HepG2 (cell line): Measurements from ENCODE around the gene PPP2R2D.

Experiments
- FLYWCH1 ChIP-seq: sonication (generic); formaldehyde crosslinking; IDR thresholded peaks from 2 replicates; pipeline ENCODE4 v1.8.1; 2023; ENCODE audit warnings: mild to moderate bottlenecking, missing genetic modification reagents
- HMG20A ChIP-seq: IDR thresholded peaks from 2 replicates; pipeline ENCODE4 v1.6.1; 2016; ENCODE audit warnings: borderline replicate concordance
- MTF1 ChIP-seq: sonication (generic); formaldehyde crosslinking; IDR thresholded peaks from 2 replicates; pipeline ENCODE4 v1.5.0; 2020; ENCODE audit warnings: missing genetic modification reagents
- POLR2AphosphoS5 ChIP-seq: IDR thresholded peaks from 2 replicates; pipeline ENCODE4 v1.6.1; 2012; ENCODE audit warnings: low read depth, low read length
- RFX5 ChIP-seq: IDR thresholded peaks from 2 replicates; pipeline ENCODE4 v1.6.1; 2011; ENCODE audit warnings: low read depth, low read length, improper control_type of control experiment
- SP2 ChIP-seq: sonication (generic); formaldehyde crosslinking; IDR thresholded peaks from 2 replicates; pipeline ENCODE4 v1.5.1; 2020; ENCODE audit warnings: mild to moderate bottlenecking, missing genetic modification reagents
- TEAD2 ChIP-seq: sonication (generic); formaldehyde crosslinking; IDR thresholded peaks from 2 replicates; pipeline ENCODE4 v1.9.0; 2021; ENCODE audit warnings: missing genetic modification reagents
- YY1 ChIP-seq: IDR thresholded peaks from 2 replicates; pipeline ENCODE4 v1.6.1; 2011; ENCODE audit warnings: low read length, low read depth, moderate library complexity, mild to moderate bottlenecking; ENCODE audit not compliant: insufficient read depth, insufficient replicate concordance
- ZNF484 ChIP-seq: sonication (generic); formaldehyde crosslinking; IDR thresholded peaks from 2 replicates; pipeline ENCODE4 v1.5.1; 2020; ENCODE audit warnings: mild to moderate bottlenecking, low read depth, missing genetic modification reagents, borderline replicate concordance
- ZNF569 ChIP-seq: sonication (generic); formaldehyde crosslinking; IDR thresholded peaks from 2 replicates; pipeline ENCODE4 v1.5.0; 2020; ENCODE audit warnings: mild to moderate bottlenecking, missing genetic modification reagents, moderate library complexity, borderline replicate concordance
- ZSCAN29 ChIP-seq: sonication (generic); formaldehyde crosslinking; conservative IDR thresholded peaks from 2 replicates; pipeline ENCODE4 v1.4.0; 2020; ENCODE audit warnings: mild to moderate bottlenecking, missing genetic modification reagents
- TF ChIP-seq, protein P1 (sequence below): sonication (generic); formaldehyde crosslinking; IDR thresholded peaks from 2 replicates; pipeline ENCODE4 v1.5.0; 2020; ENCODE audit warnings: mild to moderate bottlenecking, missing genetic modification reagents, moderate library complexity
- TF ChIP-seq, protein P2 (sequence below): sonication (generic); formaldehyde crosslinking; IDR thresholded peaks from 2 replicates; pipeline ENCODE4 v1.5.1; 2020; ENCODE audit warnings: mild to moderate bottlenecking, missing genetic modification reagents
- TF ChIP-seq, protein P3 (sequence below): sonication (generic); formaldehyde crosslinking; IDR thresholded peaks from 2 replicates; pipeline ENCODE4 v1.4.0; 2020; ENCODE audit warnings: missing genetic modification reagents

- TF ChIP-seq ZSCAN29: no peak
- TF ChIP-seq, protein P1, sequence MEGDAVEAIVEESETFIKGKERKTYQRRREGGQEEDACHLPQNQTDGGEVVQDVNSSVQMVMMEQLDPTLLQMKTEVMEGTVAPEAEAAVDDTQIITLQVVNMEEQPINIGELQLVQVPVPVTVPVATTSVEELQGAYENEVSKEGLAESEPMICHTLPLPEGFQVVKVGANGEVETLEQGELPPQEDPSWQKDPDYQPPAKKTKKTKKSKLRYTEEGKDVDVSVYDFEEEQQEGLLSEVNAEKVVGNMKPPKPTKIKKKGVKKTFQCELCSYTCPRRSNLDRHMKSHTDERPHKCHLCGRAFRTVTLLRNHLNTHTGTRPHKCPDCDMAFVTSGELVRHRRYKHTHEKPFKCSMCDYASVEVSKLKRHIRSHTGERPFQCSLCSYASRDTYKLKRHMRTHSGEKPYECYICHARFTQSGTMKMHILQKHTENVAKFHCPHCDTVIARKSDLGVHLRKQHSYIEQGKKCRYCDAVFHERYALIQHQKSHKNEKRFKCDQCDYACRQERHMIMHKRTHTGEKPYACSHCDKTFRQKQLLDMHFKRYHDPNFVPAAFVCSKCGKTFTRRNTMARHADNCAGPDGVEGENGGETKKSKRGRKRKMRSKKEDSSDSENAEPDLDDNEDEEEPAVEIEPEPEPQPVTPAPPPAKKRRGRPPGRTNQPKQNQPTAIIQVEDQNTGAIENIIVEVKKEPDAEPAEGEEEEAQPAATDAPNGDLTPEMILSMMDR (CRISPR knock-in tag): no peak
- TF ChIP-seq ZNF484: no peak
- TF ChIP-seq YY1: no peak
- TF ChIP-seq HMG20A (CRISPR knock-in tag): no peak
- no peak for TF ChIP-seq FLYWCH1
- TF ChIP-seq POLR2AphosphoS5: no peak
- TF ChIP-seq, protein P2, sequence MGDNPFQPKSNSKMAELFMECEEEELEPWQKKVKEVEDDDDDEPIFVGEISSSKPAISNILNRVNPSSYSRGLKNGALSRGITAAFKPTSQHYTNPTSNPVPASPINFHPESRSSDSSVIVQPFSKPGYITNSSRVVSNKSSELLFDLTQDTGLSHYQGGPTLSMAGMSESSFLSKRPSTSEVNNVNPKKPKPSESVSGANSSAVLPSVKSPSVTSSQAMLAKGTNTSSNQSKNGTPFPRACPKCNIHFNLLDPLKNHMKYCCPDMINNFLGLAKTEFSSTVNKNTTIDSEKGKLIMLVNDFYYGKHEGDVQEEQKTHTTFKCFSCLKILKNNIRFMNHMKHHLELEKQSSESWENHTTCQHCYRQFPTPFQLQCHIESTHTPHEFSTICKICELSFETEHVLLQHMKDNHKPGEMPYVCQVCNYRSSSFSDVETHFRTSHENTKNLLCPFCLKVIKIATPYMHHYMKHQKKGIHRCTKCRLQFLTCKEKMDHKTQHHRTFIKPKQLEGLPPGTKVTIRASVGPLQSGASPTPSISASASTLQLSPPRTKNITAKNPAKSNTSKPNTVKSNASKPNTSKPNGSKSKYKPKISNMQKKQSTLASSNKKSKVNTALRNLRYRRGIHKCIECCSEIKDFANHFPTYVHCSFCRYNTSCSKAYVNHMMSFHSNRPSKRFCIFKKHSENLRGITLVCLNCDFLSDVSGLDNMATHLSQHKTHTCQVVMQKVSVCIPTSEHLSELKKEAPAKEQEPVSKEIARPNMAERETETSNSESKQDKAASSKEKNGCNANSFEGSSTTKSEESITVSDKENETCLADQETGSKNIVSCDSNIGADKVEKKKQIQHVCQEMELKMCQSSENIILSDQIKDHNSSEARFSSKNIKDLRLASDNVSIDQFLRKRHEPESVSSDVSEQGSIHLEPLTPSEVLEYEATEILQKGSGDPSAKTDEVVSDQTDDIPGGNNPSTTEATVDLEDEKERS (CRISPR knock-in tag): no peak
- TF ChIP-seq SP2 (CRISPR knock-in tag): no peak
- TF ChIP-seq, protein P3, sequence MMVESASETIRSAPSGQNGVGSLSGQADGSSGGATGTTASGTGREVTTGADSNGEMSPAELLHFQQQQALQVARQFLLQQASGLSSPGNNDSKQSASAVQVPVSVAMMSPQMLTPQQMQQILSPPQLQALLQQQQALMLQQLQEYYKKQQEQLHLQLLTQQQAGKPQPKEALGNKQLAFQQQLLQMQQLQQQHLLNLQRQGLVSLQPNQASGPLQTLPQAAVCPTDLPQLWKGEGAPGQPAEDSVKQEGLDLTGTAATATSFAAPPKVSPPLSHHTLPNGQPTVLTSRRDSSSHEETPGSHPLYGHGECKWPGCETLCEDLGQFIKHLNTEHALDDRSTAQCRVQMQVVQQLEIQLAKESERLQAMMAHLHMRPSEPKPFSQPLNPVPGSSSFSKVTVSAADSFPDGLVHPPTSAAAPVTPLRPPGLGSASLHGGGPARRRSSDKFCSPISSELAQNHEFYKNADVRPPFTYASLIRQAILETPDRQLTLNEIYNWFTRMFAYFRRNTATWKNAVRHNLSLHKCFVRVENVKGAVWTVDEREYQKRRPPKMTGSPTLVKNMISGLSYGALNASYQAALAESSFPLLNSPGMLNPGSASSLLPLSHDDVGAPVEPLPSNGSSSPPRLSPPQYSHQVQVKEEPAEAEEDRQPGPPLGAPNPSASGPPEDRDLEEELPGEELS (CRISPR knock-in tag): no peak
- TF ChIP-seq TEAD2: no peak
- TF ChIP-seq ZNF569 (CRISPR knock-in tag): no peak
- TF ChIP-seq RFX5: no peak
- no peak for TF ChIP-seq MTF1
Measured at GRCh38 chr10:131982796-131983195, 82.0 kb downstream of the PPP2R2D start.
